Liver (tissue), 9 donors: ENCODE data around the gene HOXD1. TPM values are rescaled to one million over a fixed set of nuclear protein-coding genes. Genes with fewer than 3 reads are reported as not detected.

Experiments used
- DNase-seq: peaks from one replicate; pipeline ENCODE4 v3.0.0-alpha.2; 2017; ENCODE audit warnings: low spot score
- H3K27ac ChIP-seq, 2 donors: one replicate each; pipeline ENCODE4 v1.7.0; 2013; ENCODE audit warnings: inconsistent platforms in 2 of 2, low read length in 2 of 2, control low read depth in 1 of 2, low read depth in 1 of 2, mild to moderate bottlenecking in 1 of 2
- H3K27me3 ChIP-seq, 4 donors: one replicate each; pipeline versions ENCODE4 v1.6.1 to v1.7.0; 2013; ENCODE audit warnings: low read length in 3 of 4, inconsistent platforms in 1 of 4, mild to moderate bottlenecking in 1 of 4, moderate library complexity in 1 of 4; ENCODE audit not compliant: control insufficient read depth in 4 of 4, insufficient read depth in 4 of 4
- H3K36me3 ChIP-seq, 4 donors: one replicate each; pipeline versions ENCODE4 v1.6.1 to v1.7.0; 2013; ENCODE audit warnings: low read length in 3 of 4, mild to moderate bottlenecking in 3 of 4, low read depth in 1 of 4, moderate library complexity in 1 of 4; ENCODE audit not compliant: control insufficient read depth in 4 of 4, insufficient read depth in 3 of 4
- H3K4me1 ChIP-seq, 4 donors: one replicate each; pipeline versions ENCODE4 v1.6.1 to v1.7.0; 2013; ENCODE audit warnings: low read length in 3 of 4, mild to moderate bottlenecking in 3 of 4, moderate library complexity in 1 of 4; ENCODE audit not compliant: control insufficient read depth in 4 of 4, insufficient read depth in 4 of 4
- H3K4me3 ChIP-seq, 3 donors: one replicate each; pipeline versions ENCODE4 v1.6.1 to v1.7.0; 2013; ENCODE audit warnings: low read length in 3 of 3, control low read depth in 1 of 3, low read depth in 1 of 3, mild to moderate bottlenecking in 1 of 3
- H3K9ac ChIP-seq, 2 donors: one replicate each; pipeline ENCODE4 v1.7.0; 2013; ENCODE audit warnings: low read length in 2 of 2, mild to moderate bottlenecking in 2 of 2, moderate library complexity in 2 of 2, control low read depth in 1 of 2, low read depth in 1 of 2
- H3K9me3 ChIP-seq, 4 donors: one replicate each; pipeline versions ENCODE4 v1.6.1 to v1.7.0; 2013; ENCODE audit warnings: low read length in 3 of 4; ENCODE audit not compliant: control insufficient read depth in 4 of 4
- EGR1 ChIP-seq, 2 donors: IDR thresholded peaks; 2 replicates each; pipeline ENCODE4 v1.6.1; 2016 to 2018; ENCODE audit warnings: antibody characterized with exemption in 2 of 2, low read depth in 2 of 2
- FOXA1 ChIP-seq: IDR thresholded peaks from 2 replicates; pipeline ENCODE4 v1.6.1; 2016; ENCODE audit warnings: antibody characterized with exemption
- FOXA2 ChIP-seq: IDR thresholded peaks from 2 replicates; pipeline ENCODE4 v1.6.1; 2016; ENCODE audit warnings: antibody characterized with exemption
- GABPA ChIP-seq, 2 donors: IDR thresholded peaks in 1 of 2; conservative IDR thresholded peaks in 1 of 2; 2 replicates each; pipeline ENCODE4 v1.6.1; 2016; ENCODE audit warnings: antibody characterized with exemption in 2 of 2, mild to moderate bottlenecking in 1 of 2, moderate library complexity in 1 of 2
- HNF4G ChIP-seq: IDR thresholded peaks from 2 replicates; pipeline ENCODE4 v1.6.1; 2016; ENCODE audit warnings: antibody characterized with exemption
- JUND ChIP-seq, 2 donors: IDR thresholded peaks; 2 replicates each; pipeline ENCODE4 v1.6.1; 2016; ENCODE audit warnings: antibody characterized with exemption in 2 of 2
- RAD21 ChIP-seq, 2 donors: IDR thresholded peaks; 2 replicates each; pipeline ENCODE4 v1.6.1; 2016; ENCODE audit warnings: antibody characterized with exemption in 2 of 2, mild to moderate bottlenecking in 2 of 2
- SP1 ChIP-seq: IDR thresholded peaks from 2 replicates; pipeline ENCODE4 v1.6.1; 2018; ENCODE audit warnings: antibody characterized with exemption, mild to moderate bottlenecking
- YY1 ChIP-seq: IDR thresholded peaks from 2 replicates; pipeline ENCODE4 v1.6.1; 2016; ENCODE audit warnings: antibody characterized with exemption, mild to moderate bottlenecking
- WGBS: extraction: QIAGEN DNeasy Blood & Tissue Kit; methylation state at CpG from one replicate; pipeline ENCODE4 v1.1.7; 2013; 5-methylcytosine and 5-hydroxymethylcytosine counted together
- polyA plus RNA-seq, 2 donors: library from polyadenylated mRNA; stranded (reverse) in 1 of 2; unstranded in 1 of 2; fragments of 200-250 nt in 1 of 2; fragments of >200 nt in 1 of 2; fragmentation: Nextera tagmentation in 1 of 2; extraction: Ambion mirVana in 1 of 2; gene quantifications; one replicate each; pipeline versions ENCODE4 v1.2.1 to v1.2.3, GENCODE V29; 2013 to 2015
- total RNA-seq, 2 donors: library from RNA; depleted of rRNA; stranded (reverse); fragments of >200 nt; gene quantifications; one replicate each; pipeline ENCODE4 v1.2.3, GENCODE V29; 2014
- TF ChIP-seq, protein P1 (sequence below): IDR thresholded peaks from 2 replicates; pipeline ENCODE4 v1.6.1; 2016; ENCODE audit warnings: antibody characterized with exemption
- TF ChIP-seq, protein P2 (sequence below): IDR thresholded peaks from 2 replicates; pipeline ENCODE4 v1.6.1; 2016; ENCODE audit warnings: antibody characterized with exemption
- TF ChIP-seq, protein P3 (sequence below): IDR thresholded peaks from 2 replicates; pipeline ENCODE4 v1.6.1; 2016; ENCODE audit warnings: antibody characterized with exemption, mild to moderate bottlenecking
- TF ChIP-seq, protein P4 (sequence below): IDR thresholded peaks from 2 replicates; pipeline ENCODE4 v1.6.1; 2016; ENCODE audit warnings: antibody characterized with exemption
- TF ChIP-seq, protein P5 (sequence below): fragments of 150-350 bp; IDR thresholded peaks from 2 replicates; pipeline ENCODE4 v1.5.1; 2017; ENCODE audit warnings: improper control_type of control experiment, low read depth, low read length; ENCODE audit not compliant: missing input control
- donor health status: healthy.
- donor health status: healthy.
- donor health status: healthy.
- donor health status: healthy.
- donor health status: healthy.

HOXD1 gene
- total and polyA plus RNA-seq, 4 donors: not detected

DNA sequence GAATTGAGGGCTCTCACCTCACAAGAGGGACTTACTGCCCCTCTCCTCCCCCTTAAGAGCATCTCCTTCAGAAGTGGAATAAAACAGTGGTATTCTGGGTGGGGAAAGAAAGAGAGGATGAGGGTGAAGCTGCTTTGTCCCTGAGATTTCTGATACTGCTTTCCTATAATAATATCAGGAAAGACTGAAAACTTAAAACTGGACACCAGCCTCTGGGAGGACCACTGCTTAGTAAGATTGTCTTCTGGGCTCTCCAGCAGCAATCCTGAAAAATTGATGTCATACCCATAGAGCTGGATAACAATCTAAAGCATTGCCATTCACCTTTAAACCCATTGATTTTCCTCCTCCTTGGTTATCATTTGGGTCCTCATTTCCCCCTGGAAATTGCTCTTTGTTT, 41.8 kb upstream of the HOXD1 start:
- Histone ChIP-seq H3K9ac (no peak overlapping the region), H3K4me3 (no peak overlapping the region), H3K9me3 (no peaks in the 10 kb centered on the region), H3K27me3 (peaks cover 1 to 29% (median 18%) of the 10 kb centered on the region in 4 donors), H3K4me1 (peaks cover 0 to 8% (median under 1%) of the 10 kb centered on the region in 4 donors), H3K27ac (no peak overlapping the region), H3K36me3 (no peaks in the 10 kb centered on the region)
- no peak for DNase-seq
- TF ChIP-seq, protein P1, sequence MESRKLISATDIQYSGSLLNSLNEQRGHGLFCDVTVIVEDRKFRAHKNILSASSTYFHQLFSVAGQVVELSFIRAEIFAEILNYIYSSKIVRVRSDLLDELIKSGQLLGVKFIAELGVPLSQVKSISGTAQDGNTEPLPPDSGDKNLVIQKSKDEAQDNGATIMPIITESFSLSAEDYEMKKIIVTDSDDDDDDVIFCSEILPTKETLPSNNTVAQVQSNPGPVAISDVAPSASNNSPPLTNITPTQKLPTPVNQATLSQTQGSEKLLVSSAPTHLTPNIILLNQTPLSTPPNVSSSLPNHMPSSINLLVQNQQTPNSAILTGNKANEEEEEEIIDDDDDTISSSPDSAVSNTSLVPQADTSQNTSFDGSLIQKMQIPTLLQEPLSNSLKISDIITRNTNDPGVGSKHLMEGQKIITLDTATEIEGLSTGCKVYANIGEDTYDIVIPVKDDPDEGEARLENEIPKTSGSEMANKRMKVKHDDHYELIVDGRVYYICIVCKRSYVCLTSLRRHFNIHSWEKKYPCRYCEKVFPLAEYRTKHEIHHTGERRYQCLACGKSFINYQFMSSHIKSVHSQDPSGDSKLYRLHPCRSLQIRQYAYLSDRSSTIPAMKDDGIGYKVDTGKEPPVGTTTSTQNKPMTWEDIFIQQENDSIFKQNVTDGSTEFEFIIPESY: no peak
- TF ChIP-seq RAD21 (IDR thresholded peaks at IDR 0.05) (no peak), HNF4G (no peak), YY1 (no peak), SP1 (no peak)
- TF ChIP-seq, protein P2, sequence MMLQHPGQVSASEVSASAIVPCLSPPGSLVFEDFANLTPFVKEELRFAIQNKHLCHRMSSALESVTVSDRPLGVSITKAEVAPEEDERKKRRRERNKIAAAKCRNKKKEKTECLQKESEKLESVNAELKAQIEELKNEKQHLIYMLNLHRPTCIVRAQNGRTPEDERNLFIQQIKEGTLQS: no peak
- TF ChIP-seq, protein P3, sequence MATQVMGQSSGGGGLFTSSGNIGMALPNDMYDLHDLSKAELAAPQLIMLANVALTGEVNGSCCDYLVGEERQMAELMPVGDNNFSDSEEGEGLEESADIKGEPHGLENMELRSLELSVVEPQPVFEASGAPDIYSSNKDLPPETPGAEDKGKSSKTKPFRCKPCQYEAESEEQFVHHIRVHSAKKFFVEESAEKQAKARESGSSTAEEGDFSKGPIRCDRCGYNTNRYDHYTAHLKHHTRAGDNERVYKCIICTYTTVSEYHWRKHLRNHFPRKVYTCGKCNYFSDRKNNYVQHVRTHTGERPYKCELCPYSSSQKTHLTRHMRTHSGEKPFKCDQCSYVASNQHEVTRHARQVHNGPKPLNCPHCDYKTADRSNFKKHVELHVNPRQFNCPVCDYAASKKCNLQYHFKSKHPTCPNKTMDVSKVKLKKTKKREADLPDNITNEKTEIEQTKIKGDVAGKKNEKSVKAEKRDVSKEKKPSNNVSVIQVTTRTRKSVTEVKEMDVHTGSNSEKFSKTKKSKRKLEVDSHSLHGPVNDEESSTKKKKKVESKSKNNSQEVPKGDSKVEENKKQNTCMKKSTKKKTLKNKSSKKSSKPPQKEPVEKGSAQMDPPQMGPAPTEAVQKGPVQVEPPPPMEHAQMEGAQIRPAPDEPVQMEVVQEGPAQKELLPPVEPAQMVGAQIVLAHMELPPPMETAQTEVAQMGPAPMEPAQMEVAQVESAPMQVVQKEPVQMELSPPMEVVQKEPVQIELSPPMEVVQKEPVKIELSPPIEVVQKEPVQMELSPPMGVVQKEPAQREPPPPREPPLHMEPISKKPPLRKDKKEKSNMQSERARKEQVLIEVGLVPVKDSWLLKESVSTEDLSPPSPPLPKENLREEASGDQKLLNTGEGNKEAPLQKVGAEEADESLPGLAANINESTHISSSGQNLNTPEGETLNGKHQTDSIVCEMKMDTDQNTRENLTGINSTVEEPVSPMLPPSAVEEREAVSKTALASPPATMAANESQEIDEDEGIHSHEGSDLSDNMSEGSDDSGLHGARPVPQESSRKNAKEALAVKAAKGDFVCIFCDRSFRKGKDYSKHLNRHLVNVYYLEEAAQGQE: no peak

DNA sequence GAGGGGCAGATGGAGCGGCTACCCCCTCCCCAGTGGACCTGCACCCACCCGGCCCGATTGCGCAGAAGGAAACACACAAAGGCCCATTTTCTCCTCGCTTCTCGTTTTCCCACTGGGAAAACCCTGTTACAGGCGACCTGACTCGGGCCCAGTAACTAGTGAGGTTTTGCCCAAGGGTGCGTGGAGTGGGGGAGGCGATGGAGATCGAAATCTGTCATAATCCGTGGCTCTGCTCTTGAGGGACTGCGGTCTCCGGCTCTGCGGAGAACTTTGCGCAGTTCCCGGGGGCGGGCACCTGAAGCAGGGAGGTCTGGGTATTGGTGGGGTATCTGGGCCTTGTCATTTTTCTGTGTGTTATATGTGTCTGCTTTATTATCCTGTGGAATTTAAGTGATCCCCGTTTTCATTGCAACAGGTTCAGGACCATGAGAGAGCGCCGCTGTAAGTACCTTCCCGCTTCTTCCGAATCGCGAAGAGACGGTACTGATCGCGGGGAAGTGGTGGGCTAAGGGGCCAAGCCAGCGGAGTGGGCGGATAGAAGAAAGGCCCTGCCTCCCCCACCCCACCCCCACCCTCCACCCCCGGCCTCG, 41.2 kb upstream of the HOXD1 start:
- TF ChIP-seq, protein P4, sequence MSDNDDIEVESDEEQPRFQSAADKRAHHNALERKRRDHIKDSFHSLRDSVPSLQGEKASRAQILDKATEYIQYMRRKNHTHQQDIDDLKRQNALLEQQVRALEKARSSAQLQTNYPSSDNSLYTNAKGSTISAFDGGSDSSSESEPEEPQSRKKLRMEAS: no peak
- H3K27me3 ChIP-seq: peaks cover 7 to 29% (median 20%) of the 10 kb centered on the region in 4 donors
- no peak overlapping the region for H3K4me3 ChIP-seq
- WGBS: 20% methylated on average over 32 of the region's 32 CpGs
- no peak for DNase-seq
- no peaks in the 10 kb centered on the region for H3K36me3 ChIP-seq
- H3K4me1 ChIP-seq: peaks cover 0 to 8% (median 2%) of the 10 kb centered on the region in 4 donors
- H3K9me3 ChIP-seq: no peaks in the 10 kb centered on the region
- no peak overlapping the region for H3K27ac ChIP-seq
- H3K9ac ChIP-seq: no peak overlapping the region

DNA sequence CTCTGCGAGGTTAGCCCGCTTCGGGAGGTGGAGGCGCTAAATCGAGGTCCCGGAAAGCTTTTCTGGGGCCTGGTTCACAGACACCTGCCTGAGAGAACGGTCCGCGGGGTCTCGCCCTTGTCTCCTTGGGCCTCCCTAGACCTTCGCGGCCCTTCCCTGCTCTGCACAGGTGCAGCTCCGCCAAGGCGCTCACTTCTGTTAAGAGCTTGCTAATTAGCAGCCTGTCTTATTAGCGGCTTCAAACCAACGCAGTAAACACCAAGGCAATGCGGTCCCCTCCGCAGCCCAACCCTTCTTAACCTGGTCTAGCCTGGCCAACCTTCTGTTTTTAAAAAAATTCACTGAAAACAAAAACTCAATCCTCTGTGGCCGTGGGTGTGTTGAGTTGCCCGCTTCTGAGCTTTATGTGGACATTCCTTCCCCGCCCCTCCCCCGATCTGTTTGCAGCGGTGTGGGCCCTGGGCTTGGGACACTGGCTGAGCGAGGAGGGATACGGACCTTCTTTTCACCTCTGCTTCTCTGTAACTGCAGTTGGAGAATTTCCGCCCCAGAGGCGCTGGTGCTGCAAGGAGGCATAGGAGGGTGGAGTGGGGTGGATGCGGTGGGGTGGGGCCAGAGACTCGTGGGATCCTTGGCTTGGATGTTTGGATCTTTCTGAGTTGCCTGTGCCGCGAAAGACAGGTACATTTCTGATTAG, 40.5 kb upstream of the HOXD1 start:
- Histone ChIP-seq H3K27ac (no peak overlapping the region), H3K4me3 (no peak overlapping the region), H3K9ac (no peak overlapping the region), H3K27me3 (peaks cover 9 to 33% (median 18%) of the 10 kb centered on the region in 4 donors), H3K9me3 (no peaks in the 10 kb centered on the region), H3K36me3 (no peaks in the 10 kb centered on the region), H3K4me1 (peaks cover 0 to 8% (median 2%) of the 10 kb centered on the region in 4 donors)
- WGBS: 15% methylated on average over 31 of the region's 31 CpGs
- DNase-seq: no peak
- TF ChIP-seq EGR1 (IDR thresholded peaks at IDR 0.05; ENCODE audit: low read depth in 2 of 2): no peak
- TF ChIP-seq, protein P5, sequence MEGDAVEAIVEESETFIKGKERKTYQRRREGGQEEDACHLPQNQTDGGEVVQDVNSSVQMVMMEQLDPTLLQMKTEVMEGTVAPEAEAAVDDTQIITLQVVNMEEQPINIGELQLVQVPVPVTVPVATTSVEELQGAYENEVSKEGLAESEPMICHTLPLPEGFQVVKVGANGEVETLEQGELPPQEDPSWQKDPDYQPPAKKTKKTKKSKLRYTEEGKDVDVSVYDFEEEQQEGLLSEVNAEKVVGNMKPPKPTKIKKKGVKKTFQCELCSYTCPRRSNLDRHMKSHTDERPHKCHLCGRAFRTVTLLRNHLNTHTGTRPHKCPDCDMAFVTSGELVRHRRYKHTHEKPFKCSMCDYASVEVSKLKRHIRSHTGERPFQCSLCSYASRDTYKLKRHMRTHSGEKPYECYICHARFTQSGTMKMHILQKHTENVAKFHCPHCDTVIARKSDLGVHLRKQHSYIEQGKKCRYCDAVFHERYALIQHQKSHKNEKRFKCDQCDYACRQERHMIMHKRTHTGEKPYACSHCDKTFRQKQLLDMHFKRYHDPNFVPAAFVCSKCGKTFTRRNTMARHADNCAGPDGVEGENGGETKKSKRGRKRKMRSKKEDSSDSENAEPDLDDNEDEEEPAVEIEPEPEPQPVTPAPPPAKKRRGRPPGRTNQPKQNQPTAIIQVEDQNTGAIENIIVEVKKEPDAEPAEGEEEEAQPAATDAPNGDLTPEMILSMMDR: no peak
- TF ChIP-seq FOXA1: no peak
- no peak for TF ChIP-seq SP1
- TF ChIP-seq, protein P4: no peak
- no peak for TF ChIP-seq GABPA (IDR thresholded peaks at IDR 0.05 in 1 of 2, conservative IDR thresholded peaks at IDR 0.05 in 1 of 2)
- no peak for TF ChIP-seq FOXA2
- TF ChIP-seq, protein P3: no peak
- no peak for TF ChIP-seq JUND (IDR thresholded peaks at IDR 0.05)
- TF ChIP-seq YY1: no peak
